HuH-7 (cell line): ENCODE measurements around the gene FYCO1.

Source experiments
- DNase-seq: peaks from one replicate; pipeline ENCODE4 v3.0.0; 2011; ENCODE audit warnings: low spot score

Gene FYCO1

GRCh38 chr3:45884368-45885201 lies 111.0 kb downstream of the FYCO1 start:
- DNase-seq: no peak

GRCh38 chr3:45881078-45882022 lies 114.3 kb downstream of the FYCO1 start:
- DNase-seq: no peak

- no peak for DNase-seq
These were observed 114.9 kb downstream of the FYCO1 start for GRCh38 chr3:45880725-45881077.

- DNase-seq: no peak
These were observed 117.5 kb downstream of the FYCO1 start for GRCh38 chr3:45878124-45878523.

GRCh38 chr3:45874677-45875346 lies 120.8 kb downstream of the FYCO1 start:
- no peak for DNase-seq

- DNase-seq: no peak
These were observed 122.0 kb downstream of the FYCO1 start for GRCh38 chr3:45873638-45874037.

GRCh38 chr3:45873036-45873435 lies 122.6 kb downstream of the FYCO1 start:
- no peak for DNase-seq

- no peak for DNase-seq
These were observed 123.1 kb downstream of the FYCO1 start for GRCh38 chr3:45872569-45872968.

- no peak for DNase-seq
These were observed 123.8 kb downstream of the FYCO1 start for GRCh38 chr3:45871780-45872179.

- DNase-seq: no peak
These were observed 125.5 kb downstream of the FYCO1 start for GRCh38 chr3:45870099-45870498.

GRCh38 chr3:45869638-45870037 lies 126.0 kb downstream of the FYCO1 start:
- no peak for DNase-seq

GRCh38 chr3:45868650-45869049 lies 127.0 kb downstream of the FYCO1 start:
- DNase-seq: no peak

GRCh38 chr3:45868213-45868612 lies 127.4 kb downstream of the FYCO1 start:
- DNase-seq: no peak
